ENCODE results near the gene IRAK3. TPM values are rescaled to one million over a fixed set of nuclear protein-coding genes. Genes with fewer than 3 reads are reported as not detected.

Gene IRAK3
- total RNA-seq, 1 experiment from 2014 or later = 12.0 TPM

DNA sequence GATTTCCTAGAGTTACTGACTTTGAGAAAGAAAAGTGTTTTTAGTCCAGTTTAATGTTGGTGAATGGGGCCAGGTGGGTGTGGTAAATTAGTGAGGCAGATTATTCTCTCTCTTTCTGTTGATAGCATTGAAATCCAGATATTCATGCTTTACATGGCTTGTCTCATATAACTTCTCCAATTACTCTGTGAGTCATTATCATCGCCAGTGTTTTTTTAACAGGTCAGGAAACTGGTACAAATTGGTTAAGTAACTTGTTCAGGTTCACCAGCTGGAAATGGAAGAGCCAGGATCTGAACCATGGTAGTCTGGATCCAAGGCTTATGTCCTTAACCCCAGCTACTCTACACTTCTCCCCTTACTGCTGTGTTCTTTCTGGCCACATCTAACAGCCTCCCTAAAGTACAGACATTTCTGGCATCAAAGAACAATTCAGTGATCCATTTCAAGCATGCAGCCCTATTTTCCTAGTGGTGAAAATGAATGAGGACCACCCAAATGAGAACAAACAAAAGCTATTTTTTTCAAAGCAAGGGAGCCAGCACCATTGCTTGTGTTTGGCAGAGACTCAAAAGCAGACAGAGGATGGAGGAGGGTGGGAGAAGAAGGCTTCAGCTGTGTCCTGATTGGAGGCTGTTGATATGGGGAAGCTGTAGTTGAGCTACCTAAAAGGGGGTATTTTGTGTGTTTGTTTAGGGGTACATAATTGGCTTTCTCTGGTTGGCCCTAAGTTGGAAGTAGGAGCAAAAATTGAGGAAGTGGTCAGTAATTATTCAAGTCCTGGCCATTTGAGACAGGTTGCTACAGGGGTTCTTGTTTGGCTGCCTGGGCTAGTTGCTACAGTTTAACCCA, 1.7 kb downstream of the IRAK3 start:
- Mint-ChIP-seq H3K9me3 (ENCODE audit: low read depth, unreplicated experiment) (no peaks in the 10 kb centered on the region), H3K4me1 (ENCODE audit: low read depth, unreplicated experiment) (peaks cover 45% of the 10 kb centered on the region), H3K4me3 (ENCODE audit: low read depth, unreplicated experiment) (peak overlapping the region; percentile 12), H3K27me3 (ENCODE audit: unreplicated experiment) (no peaks in the 10 kb centered on the region), H3K27ac (ENCODE audit: unreplicated experiment) (no peak overlapping the region), H3K36me3 (ENCODE audit: insufficient read depth, unreplicated experiment) (peaks cover 29% of the 10 kb centered on the region)
- intact Hi-C loops (cut with micrococcal nuclease; ENCODE audit: unreplicated experiment) = no loop called here
- peak; percentile 5 for DNase-seq
- TF ChIP-seq, protein P1, sequence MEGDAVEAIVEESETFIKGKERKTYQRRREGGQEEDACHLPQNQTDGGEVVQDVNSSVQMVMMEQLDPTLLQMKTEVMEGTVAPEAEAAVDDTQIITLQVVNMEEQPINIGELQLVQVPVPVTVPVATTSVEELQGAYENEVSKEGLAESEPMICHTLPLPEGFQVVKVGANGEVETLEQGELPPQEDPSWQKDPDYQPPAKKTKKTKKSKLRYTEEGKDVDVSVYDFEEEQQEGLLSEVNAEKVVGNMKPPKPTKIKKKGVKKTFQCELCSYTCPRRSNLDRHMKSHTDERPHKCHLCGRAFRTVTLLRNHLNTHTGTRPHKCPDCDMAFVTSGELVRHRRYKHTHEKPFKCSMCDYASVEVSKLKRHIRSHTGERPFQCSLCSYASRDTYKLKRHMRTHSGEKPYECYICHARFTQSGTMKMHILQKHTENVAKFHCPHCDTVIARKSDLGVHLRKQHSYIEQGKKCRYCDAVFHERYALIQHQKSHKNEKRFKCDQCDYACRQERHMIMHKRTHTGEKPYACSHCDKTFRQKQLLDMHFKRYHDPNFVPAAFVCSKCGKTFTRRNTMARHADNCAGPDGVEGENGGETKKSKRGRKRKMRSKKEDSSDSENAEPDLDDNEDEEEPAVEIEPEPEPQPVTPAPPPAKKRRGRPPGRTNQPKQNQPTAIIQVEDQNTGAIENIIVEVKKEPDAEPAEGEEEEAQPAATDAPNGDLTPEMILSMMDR (IDR thresholded peaks at IDR 0.05; ENCODE audit: unreplicated experiment) = no peak
- BruUV-seq (replicated peaks) = no TSS peak
- CTCF ChIA-PET = interaction anchor here (1.0 to 1.6 kb wide), 2 partner anchors 14 to 21 kb away, joined by 6 to 8 read pairs; partner anchors contain the start of gene TMBIM4

DNA sequence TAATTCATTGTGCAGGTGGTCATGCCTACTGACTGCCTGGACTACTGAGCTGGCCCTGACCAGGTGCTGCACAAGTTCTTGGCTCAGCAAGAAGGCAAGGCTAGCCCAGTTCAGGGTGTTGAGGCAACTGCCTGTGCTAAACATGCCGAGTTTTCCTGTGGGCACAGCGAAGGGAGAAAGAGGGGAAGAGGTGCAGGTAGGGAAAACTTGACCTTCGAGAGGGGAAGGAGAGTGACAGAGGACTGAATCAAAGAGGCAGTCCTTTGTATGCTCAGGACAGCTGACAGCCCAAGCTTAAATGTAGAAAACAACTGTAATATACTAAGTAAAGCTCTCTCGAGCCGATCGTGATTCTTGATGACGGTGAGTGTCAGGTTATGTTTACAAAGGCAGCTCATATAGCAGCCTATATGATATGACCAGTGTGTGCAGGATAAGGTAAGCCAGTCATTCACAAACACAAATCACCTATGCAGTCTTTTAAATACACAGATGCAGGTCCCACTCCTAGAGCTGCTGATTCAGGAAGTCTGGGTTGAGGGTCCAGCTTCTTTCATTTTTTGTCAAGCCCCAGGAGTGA, 2.6 kb downstream of the IRAK3 start:
- DNase-seq = no peak
- TF ChIP-seq, protein P1 (IDR thresholded peaks at IDR 0.05; ENCODE audit: unreplicated experiment) = no peak

DNA sequence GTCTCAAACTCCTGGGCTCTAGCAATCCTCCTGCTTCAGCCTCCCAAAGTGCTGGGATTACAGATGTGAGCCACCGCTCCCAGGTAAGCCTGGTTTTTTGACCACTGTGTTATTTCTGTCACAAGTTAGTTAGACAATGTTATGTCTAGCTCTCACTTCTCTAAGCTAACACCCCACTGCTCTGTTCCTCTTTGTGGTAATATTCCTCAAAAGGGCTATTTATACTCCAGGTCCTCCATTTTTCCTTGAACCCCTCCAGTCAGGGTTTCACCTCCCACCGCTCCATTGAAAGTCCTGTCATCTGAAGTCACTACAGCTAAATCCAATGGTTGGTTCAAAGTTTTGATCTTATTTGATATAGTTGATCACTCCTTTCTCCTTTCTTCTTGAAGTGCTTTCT, 5.1 kb downstream of the IRAK3 start:
- Mint-ChIP-seq H3K36me3 (ENCODE audit: insufficient read depth, unreplicated experiment) (peaks cover 12% of the 10 kb centered on the region), H3K4me1 (ENCODE audit: low read depth, unreplicated experiment) (peaks cover 48% of the 10 kb centered on the region), H3K4me3 (ENCODE audit: low read depth, unreplicated experiment) (no peak overlapping the region), H3K27me3 (ENCODE audit: unreplicated experiment) (no peaks in the 10 kb centered on the region), H3K27ac (ENCODE audit: unreplicated experiment) (no peak overlapping the region), H3K9me3 (ENCODE audit: low read depth, unreplicated experiment) (no peaks in the 10 kb centered on the region)
- TF ChIP-seq, protein P1 (IDR thresholded peaks at IDR 0.05; ENCODE audit: unreplicated experiment) = no peak
- intact Hi-C loops (cut with micrococcal nuclease; ENCODE audit: unreplicated experiment) = no loop called here
- no TSS peak for BruUV-seq (replicated peaks)
- DNase-seq = no peak
- CTCF ChIA-PET = no interaction called here

More for the DNA sequence above, 2.6 kb downstream of the IRAK3 start:
- Mint-ChIP-seq H3K9me3 (ENCODE audit: low read depth, unreplicated experiment) (no peaks in the 10 kb centered on the region), H3K4me3 (ENCODE audit: low read depth, unreplicated experiment) (peak overlapping the region; percentile 12), H3K27ac (ENCODE audit: unreplicated experiment) (no peak overlapping the region), H3K36me3 (ENCODE audit: insufficient read depth, unreplicated experiment) (peaks cover 29% of the 10 kb centered on the region), H3K27me3 (ENCODE audit: unreplicated experiment) (no peaks in the 10 kb centered on the region), H3K4me1 (ENCODE audit: low read depth, unreplicated experiment) (peaks cover 52% of the 10 kb centered on the region)
- no TSS peak for BruUV-seq (replicated peaks)
- intact Hi-C loops (cut with micrococcal nuclease; ENCODE audit: unreplicated experiment) = no loop called here
- CTCF ChIA-PET = interaction anchor here (0.8 kb wide), 1 partner anchor 22 kb away, joined by 4 read pairs; the partner anchor contains the start of gene TMBIM4

DNA sequence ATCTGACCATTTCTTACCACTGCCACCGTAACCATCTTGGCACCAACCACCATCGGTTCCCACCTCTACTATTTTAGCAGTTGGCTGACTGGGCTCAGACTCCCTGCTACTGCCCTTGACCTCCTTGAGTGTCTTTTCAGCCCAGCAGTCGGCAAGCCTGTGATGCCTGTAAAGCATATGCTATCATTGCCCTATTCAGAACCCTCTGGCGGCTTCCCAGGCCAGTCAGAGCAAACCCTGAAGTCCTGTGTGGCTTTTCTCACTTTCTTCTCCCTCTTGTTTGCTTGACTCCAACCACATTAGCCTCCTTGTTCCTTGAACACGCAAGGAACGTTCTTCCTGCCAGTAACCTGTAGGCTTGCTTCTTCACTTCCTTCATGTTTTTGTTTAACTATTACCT, 6.2 kb downstream of the IRAK3 start:
- Mint-ChIP-seq H3K27me3 (ENCODE audit: unreplicated experiment) (no peaks in the 10 kb centered on the region), H3K4me3 (ENCODE audit: low read depth, unreplicated experiment) (peak overlapping the region; percentile 16), H3K27ac (ENCODE audit: unreplicated experiment) (peak overlapping the region; percentile 37), H3K4me1 (ENCODE audit: low read depth, unreplicated experiment) (peaks cover 51% of the 10 kb centered on the region), H3K9me3 (ENCODE audit: low read depth, unreplicated experiment) (no peaks in the 10 kb centered on the region), H3K36me3 (ENCODE audit: insufficient read depth, unreplicated experiment) (peaks cover 11% of the 10 kb centered on the region)
- TF ChIP-seq, protein P1 (IDR thresholded peaks at IDR 0.05; ENCODE audit: unreplicated experiment) = no peak
- BruUV-seq (replicated peaks) = no TSS peak
- peak; percentile 24 for DNase-seq
- CTCF ChIA-PET = no interaction called here
- intact Hi-C loops (cut with micrococcal nuclease; ENCODE audit: unreplicated experiment) = loop anchor here (1.0 kb wide), 1 partner anchor 39 kb away; no protein-coding TSS in a partner anchor
